Activated CD8-positive, alpha-beta memory T cell treated with anti-CD3 and anti-CD28 coated beads, Interleukin-2, amount 10 ng/mL, durations not matched to agents 7 days and 5 days (primary cell): ENCODE measurements around the gene PPP3R1. TPM values are rescaled to one million over a fixed set of nuclear protein-coding genes. Genes with fewer than 3 reads are reported as not detected.

Experiments
- ATAC-seq: fragments of 150-1000 bp; cut with Tn5 transposase; one replicate; pipeline ENCODE4 v1.10.0; 2021; ENCODE audit warnings: moderate library complexity
- CTCF ChIA-PET: fragments of 350-600 bp; sonication (Branson Sonifier 250); formaldehyde crosslinking; loops from one replicate; lab custom pipeline; 2021; ENCODE audit warnings: antibody characterized with exemption; lab: Charles Lee
- DNase-seq: peaks from one replicate; pipeline ENCODE4 v3.0.0-alpha.2; 2020
- H3K27ac Mint-ChIP-seq: one replicate; pipeline ENCODE4 v1.8.0; 2021; ENCODE audit warnings: mild to moderate bottlenecking, mixed read lengths
- H3K27me3 Mint-ChIP-seq: one replicate; pipeline ENCODE4 v1.8.0; 2021; ENCODE audit warnings: mixed read lengths
- H3K36me3 Mint-ChIP-seq: one replicate; pipeline ENCODE4 v1.8.0; 2021; ENCODE audit warnings: mild to moderate bottlenecking, mixed read lengths
- H3K4me1 Mint-ChIP-seq: one replicate; pipeline ENCODE4 v1.8.0; 2021; ENCODE audit warnings: mixed read lengths
- H3K4me3 Mint-ChIP-seq: one replicate; pipeline ENCODE4 v1.8.0; 2021; ENCODE audit warnings: mild to moderate bottlenecking, moderate library complexity, mixed read lengths
- H3K9me3 Mint-ChIP-seq: one replicate; pipeline ENCODE4 v1.8.0; 2022; ENCODE audit warnings: low read depth, mixed read lengths
- total RNA-seq, 2 experiments: library from RNA; stranded (reverse); gene quantifications; one replicate each; pipeline ENCODE4 v1.2.3, GENCODE V29; 2021

PPP3R1 gene
- total RNA-seq, 2 experiments from 2014 or later, result 58.6 to 86.4 TPM

DNA sequence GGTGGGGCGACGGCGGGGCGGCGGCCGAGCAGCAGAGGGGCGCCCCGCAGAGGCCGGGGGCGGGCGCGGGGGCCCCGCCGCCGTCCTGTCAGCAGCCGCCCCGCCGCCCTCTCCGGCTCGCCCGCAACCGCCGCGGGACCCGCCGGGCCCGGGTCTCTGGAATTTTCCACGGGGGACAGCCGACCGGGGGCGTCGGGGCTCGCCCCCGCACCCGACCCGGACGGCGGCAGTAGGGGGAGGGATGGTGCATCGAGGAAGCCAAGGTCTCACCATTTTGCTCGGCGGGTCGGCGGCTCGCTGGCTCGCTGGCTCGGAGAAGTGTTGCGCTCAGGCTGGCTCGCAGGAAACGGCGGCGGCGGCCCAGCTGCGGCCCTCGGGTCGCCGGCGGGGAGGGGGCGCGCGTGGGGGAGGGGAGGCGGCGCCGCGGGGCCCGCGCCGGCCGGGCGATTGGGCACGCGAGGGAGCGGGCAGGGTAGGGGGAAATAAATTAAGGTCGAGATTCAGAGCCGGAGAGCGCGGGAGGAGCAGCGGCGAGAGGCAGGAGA is 405 bp downstream of the PPP3R1 start:
- Mint-ChIP-seq H3K36me3 (peaks cover 10% of the 10 kb centered on the region), H3K4me3 (peak overlapping the region; percentile 99), H3K27me3 (no peaks in the 10 kb centered on the region), H3K27ac (peak overlapping the region; percentile 96), H3K9me3 (no peaks in the 10 kb centered on the region), H3K4me1 (peaks cover 36% of the 10 kb centered on the region)
- peak; percentile 11 for ATAC-seq
- CTCF ChIA-PET, result interaction anchor here (0.9 to 2.4 kb wide), 6 partner anchors 30 to 130 kb away, joined by 3 to 11 read pairs (median 4); no protein-coding TSS in a partner anchor
- DNase-seq, result peak; percentile 61

DNA sequence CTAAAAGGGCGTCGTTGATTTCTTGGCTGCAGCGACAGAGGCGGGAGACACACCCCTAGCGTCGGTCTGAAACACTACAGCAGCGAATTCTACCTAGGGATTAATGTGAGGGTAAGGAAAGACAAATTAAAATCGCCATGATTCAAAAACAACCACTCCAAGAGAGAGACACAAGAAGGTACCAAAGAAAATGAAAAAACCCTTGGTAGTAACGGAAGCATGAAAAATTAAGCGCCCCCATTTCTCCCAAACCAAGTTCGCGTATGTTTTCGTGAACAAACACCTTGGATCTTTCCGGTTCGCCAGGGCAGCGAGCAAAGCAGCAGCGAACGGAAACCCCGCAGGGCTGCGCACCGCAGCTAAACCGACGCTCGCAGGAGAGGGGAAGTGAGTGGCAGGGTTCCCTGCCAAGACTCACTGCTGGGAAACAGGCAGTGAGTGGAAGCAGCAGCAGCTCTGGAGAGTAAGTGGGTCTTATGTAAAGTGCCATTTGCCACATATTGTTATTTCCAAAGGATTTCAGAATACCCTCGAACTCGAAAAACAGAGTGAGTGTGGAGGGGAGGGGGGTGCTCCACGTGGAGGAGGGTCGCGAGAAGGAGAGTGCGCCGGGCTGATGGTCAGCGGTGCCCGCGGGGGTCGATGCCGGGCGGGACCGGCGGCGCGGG is 1.0 kb downstream of the PPP3R1 start:
- ATAC-seq, result peak; percentile 60
- DNase-seq, result peak; percentile 87
- Mint-ChIP-seq H3K4me1 (peaks cover 34% of the 10 kb centered on the region), H3K27me3 (no peaks in the 10 kb centered on the region), H3K4me3 (peak overlapping the region; percentile 84), H3K27ac (peak overlapping the region; percentile 94), H3K9me3 (no peaks in the 10 kb centered on the region), H3K36me3 (peaks cover 10% of the 10 kb centered on the region)
- CTCF ChIA-PET, result interaction anchor here (0.9 to 1.9 kb wide), 5 partner anchors 29 to 99 kb away, joined by 3 to 7 read pairs (median 4); no protein-coding TSS in a partner anchor

DNA sequence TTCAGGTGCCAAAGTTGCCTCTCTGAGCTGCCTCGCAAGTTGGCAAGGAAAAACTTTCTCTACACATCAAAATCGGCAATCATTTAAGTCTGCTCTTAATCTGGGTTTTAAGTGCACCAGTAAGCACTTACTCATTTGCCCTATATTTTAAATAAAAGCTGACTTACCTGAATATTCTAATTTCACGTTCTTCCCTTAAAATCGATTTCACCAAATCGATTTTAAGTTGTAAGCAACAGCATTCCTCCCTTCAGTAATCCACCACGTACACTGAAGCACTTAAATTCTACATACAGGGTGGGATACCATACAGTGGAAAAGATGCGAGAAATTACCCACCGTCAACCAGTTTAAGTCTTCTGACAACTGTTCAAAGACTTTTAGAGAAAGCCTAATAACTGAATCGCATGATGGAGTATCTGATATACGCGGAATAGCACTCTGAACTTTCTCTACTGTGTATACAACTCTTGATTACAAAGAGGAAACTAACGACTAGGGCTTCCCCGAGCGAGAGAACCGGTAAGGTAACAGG is 1.6 kb downstream of the PPP3R1 start:
- CTCF ChIA-PET, result interaction anchor here (0.9 to 1.9 kb wide), 9 partner anchors 25 to 129 kb away, joined by 3 to 7 read pairs (median 3); no protein-coding TSS in a partner anchor
- H3K4me1 Mint-ChIP-seq, result peaks cover 30% of the 10 kb centered on the region
- ATAC-seq, result no peak

GRCh38 chr2:68250196-68250595 is 2.1 kb downstream of the PPP3R1 start:
- CTCF ChIA-PET, result interaction anchor here (0.9 to 1.9 kb wide), 7 partner anchors 25 to 128 kb away, joined by 3 to 7 read pairs (median 3); no protein-coding TSS in a partner anchor
- H3K27ac Mint-ChIP-seq, result peak overlapping the region; percentile 94
- no peaks in the 10 kb centered on the region for H3K9me3 Mint-ChIP-seq
- peaks cover 25% of the 10 kb centered on the region for H3K4me1 Mint-ChIP-seq
- no peaks in the 10 kb centered on the region for H3K27me3 Mint-ChIP-seq
- no peak for DNase-seq
- no peak for ATAC-seq
- peak overlapping the region; percentile 84 for H3K4me3 Mint-ChIP-seq
- peaks cover 10% of the 10 kb centered on the region for H3K36me3 Mint-ChIP-seq

More for the DNA sequence above, 1.6 kb downstream of the PPP3R1 start:
- peak overlapping the region; percentile 94 for H3K27ac Mint-ChIP-seq
- DNase-seq, result no peak
- no peaks in the 10 kb centered on the region for H3K9me3 Mint-ChIP-seq
- H3K4me3 Mint-ChIP-seq, result peak overlapping the region; percentile 84
- H3K27me3 Mint-ChIP-seq, result no peaks in the 10 kb centered on the region
- H3K36me3 Mint-ChIP-seq, result peaks cover 10% of the 10 kb centered on the region

DNA sequence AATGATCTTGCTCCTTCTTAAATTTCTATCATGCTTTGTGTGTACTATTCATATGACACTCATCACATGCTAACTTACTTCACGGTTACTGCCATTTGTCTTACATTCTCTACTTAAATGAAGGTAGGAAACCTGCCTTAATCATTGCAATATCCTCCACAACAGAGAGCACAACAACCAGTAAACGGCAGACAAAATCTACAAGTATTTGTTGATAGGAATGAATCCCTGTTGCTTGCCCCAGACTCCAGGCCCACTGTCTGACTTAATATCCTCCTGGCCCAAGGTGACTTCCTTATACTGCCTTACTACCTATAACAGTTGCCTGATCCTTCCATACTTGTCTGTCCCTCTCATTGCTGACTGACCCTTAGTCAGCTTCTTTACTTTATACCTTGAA is 3.5 kb downstream of the PPP3R1 start:
- Mint-ChIP-seq H3K27ac (no peak overlapping the region), H3K4me1 (peaks cover 13% of the 10 kb centered on the region), H3K4me3 (no peak overlapping the region), H3K27me3 (no peaks in the 10 kb centered on the region), H3K9me3 (no peaks in the 10 kb centered on the region), H3K36me3 (peaks cover 10% of the 10 kb centered on the region)
- DNase-seq (no peak), ATAC-seq (no peak)
- CTCF ChIA-PET, result no interaction called here

- ATAC-seq, result no peak
- Mint-ChIP-seq H3K27ac (no peak overlapping the region), H3K4me3 (no peak overlapping the region), H3K27me3 (no peaks in the 10 kb centered on the region), H3K4me1 (peaks cover 12% of the 10 kb centered on the region), H3K36me3 (peaks cover 9% of the 10 kb centered on the region), H3K9me3 (no peaks in the 10 kb centered on the region)
- CTCF ChIA-PET, result no interaction called here
- no peak for DNase-seq
These were observed 4.0 kb downstream of the PPP3R1 start for GRCh38 chr2:68248361-68248760.

DNA sequence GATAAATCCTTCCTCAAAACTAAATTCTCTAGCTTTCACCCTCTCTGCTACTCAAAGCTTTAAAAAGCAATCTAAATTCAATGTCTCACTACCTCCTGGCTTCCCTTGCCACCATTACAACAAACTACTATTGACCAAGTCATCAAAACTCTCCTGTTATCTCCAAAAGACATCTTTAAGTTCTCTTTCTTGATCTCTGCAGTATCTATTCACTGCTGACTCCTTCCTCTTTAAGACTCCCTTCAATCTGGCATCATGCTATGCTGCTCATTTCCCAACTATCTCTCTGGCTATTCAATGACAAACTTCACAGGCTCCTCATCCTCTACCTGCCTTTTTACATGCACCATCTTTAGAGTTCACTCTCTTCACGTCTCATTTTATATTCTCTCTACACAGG is 5.9 kb downstream of the PPP3R1 start:
- no peaks in the 10 kb centered on the region for H3K27me3 Mint-ChIP-seq
- H3K4me1 Mint-ChIP-seq, result peaks cover 13% of the 10 kb centered on the region
- H3K9me3 Mint-ChIP-seq, result no peaks in the 10 kb centered on the region
- peaks cover 10% of the 10 kb centered on the region for H3K36me3 Mint-ChIP-seq
- ATAC-seq, result no peak
- no peak for DNase-seq
- CTCF ChIA-PET, result no interaction called here
- H3K27ac Mint-ChIP-seq, result no peak overlapping the region
- H3K4me3 Mint-ChIP-seq, result no peak overlapping the region

GRCh38 chr2:68245672-68246071 is 6.7 kb downstream of the PPP3R1 start:
- Mint-ChIP-seq H3K27ac (no peak overlapping the region), H3K27me3 (no peaks in the 10 kb centered on the region), H3K4me3 (no peak overlapping the region), H3K36me3 (peaks cover 12% of the 10 kb centered on the region), H3K9me3 (no peaks in the 10 kb centered on the region), H3K4me1 (peaks cover 16% of the 10 kb centered on the region)
- CTCF ChIA-PET, result no interaction called here
- no peak for ATAC-seq
- no peak for DNase-seq

DNA sequence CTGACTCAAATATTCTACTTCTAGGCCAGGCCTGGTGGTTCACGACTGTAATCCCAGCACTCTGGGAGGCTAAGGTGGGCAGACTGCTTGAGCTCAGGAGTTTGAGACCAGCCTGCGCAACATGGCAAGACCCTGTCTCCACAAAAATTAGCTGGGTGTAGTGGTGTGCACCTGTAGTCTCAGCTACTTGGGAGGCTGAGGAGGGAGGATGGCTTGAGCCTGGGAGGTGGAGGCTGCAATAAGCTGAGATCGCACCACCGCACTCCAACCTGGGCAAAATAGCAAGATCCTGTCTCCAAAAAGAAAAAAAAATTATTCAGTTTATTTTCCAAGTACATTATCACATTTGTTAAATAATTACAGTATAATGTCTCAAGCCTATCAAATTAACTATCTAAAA is 7.3 kb downstream of the PPP3R1 start:
- CTCF ChIA-PET, result interaction anchor here (0.9 to 1.5 kb wide), 2 partner anchors 48 to 92 kb away, joined by 3 to 6 read pairs; no protein-coding TSS in a partner anchor
- Mint-ChIP-seq H3K27me3 (no peaks in the 10 kb centered on the region), H3K36me3 (peaks cover 12% of the 10 kb centered on the region), H3K27ac (no peak overlapping the region), H3K4me1 (peaks cover 18% of the 10 kb centered on the region), H3K9me3 (no peaks in the 10 kb centered on the region), H3K4me3 (no peak overlapping the region)
- no peak for ATAC-seq
- no peak for DNase-seq

DNA sequence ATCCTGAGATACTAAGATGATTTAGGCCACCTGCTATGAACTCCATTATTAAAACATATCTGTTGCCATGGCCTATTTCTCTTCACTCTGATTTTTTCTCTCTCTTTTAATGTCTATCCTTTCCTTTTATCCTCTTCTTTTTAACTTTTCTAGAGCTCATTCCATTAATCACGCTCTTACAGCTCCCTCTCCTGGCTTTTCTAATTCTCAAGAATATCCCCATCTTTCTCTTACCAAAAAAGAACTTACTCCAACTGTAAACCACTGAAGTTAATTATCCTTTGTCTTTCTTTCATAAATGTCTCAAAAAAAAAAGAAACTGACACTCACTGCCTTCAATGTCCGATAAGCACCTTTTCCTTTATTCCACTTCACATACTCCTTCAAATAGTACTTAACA is 7.9 kb downstream of the PPP3R1 start:
- H3K4me3 Mint-ChIP-seq, result no peak overlapping the region
- no peak overlapping the region for H3K27ac Mint-ChIP-seq
- peaks cover 16% of the 10 kb centered on the region for H3K4me1 Mint-ChIP-seq
- H3K27me3 Mint-ChIP-seq, result no peaks in the 10 kb centered on the region
- no peak for ATAC-seq
- no peak for DNase-seq
- CTCF ChIA-PET, result interaction anchor here (0.9 to 1.5 kb wide), 2 partner anchors 48 to 92 kb away, joined by 3 to 6 read pairs; no protein-coding TSS in a partner anchor
- peaks cover 11% of the 10 kb centered on the region for H3K36me3 Mint-ChIP-seq
- H3K9me3 Mint-ChIP-seq, result no peaks in the 10 kb centered on the region

DNA sequence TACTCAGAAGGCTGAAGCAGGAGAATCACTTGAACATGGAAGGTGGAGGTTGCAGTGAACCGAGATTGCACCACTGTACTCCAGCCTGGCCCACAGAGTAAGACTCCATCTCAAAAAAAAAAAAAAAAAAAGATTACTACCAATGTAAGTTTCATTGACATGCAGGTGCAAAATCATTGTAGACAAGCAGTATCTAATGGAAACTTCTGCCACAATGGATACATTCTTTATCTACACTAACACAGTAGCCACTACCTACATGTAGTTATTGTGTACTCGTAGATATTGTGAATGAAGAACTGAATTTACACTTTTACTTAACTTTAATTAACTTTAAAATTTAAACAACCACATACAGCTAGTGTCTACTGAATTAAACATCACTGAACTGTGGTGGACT is 10.6 kb downstream of the PPP3R1 start:
- CTCF ChIA-PET, result interaction anchor here (0.7 to 1.0 kb wide), 2 partner anchors 18 to 46 kb away, joined by 3 read pairs; no protein-coding TSS in a partner anchor
- ATAC-seq (no peak), DNase-seq (no peak)
- no peak overlapping the region for H3K4me3 Mint-ChIP-seq
- peaks cover 36% of the 10 kb centered on the region for H3K4me1 Mint-ChIP-seq
- H3K27ac Mint-ChIP-seq, result no peak overlapping the region
- H3K27me3 Mint-ChIP-seq, result no peaks in the 10 kb centered on the region
- H3K36me3 Mint-ChIP-seq, result peaks cover 14% of the 10 kb centered on the region
- H3K9me3 Mint-ChIP-seq, result no peaks in the 10 kb centered on the region

- Mint-ChIP-seq H3K4me1 (peaks cover 46% of the 10 kb centered on the region), H3K27ac (no peak overlapping the region), H3K36me3 (peaks cover 14% of the 10 kb centered on the region), H3K9me3 (no peaks in the 10 kb centered on the region), H3K27me3 (no peaks in the 10 kb centered on the region), H3K4me3 (no peak overlapping the region)
- DNase-seq (no peak), ATAC-seq (no peak)
- CTCF ChIA-PET, result no interaction called here
These were observed 11.9 kb downstream of the PPP3R1 start for GRCh38 chr2:68240446-68240845.

DNA sequence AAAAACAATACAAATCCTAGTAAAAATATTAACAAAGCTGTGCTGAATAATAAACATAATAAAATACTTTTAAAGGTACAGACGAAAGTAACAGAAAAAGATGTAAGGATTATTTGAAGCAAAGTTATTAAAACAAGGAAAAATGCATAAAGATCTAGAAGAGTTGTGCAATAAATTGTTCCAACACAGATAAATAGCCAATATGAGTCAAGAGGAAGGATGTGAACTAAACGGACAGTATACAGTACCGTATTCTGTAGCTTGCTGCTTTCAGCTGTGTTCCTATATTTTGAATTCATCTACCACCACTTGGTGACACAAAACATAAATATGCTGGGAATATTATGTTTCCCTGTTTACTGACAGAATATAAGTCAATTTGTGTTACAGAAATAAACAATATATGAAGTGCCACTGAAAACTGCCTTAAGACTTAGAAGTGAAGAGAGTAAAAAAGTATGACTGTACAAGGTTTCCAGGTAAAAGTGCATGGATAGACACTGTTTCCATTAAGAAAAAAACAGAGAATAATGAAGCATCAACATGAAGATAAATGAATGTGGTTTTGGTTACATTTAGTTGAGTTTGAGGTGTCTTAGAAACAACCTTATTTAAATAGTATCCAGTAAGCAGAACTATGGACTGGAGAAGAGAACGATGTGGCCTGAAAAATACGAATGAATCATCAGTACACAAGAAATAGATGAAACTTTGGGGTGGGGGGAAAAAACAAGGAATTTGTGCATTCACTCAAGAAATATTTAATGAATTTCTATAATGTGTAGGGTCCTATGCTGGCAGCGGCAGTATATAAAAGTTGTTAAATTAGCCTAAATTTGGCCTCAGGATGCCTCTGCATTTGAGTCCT is 13.1 kb downstream of the PPP3R1 start:
- Mint-ChIP-seq H3K27ac (no peak overlapping the region), H3K9me3 (no peaks in the 10 kb centered on the region), H3K4me3 (no peak overlapping the region), H3K27me3 (no peaks in the 10 kb centered on the region), H3K4me1 (peaks cover 48% of the 10 kb centered on the region), H3K36me3 (peaks cover 17% of the 10 kb centered on the region)
- ATAC-seq, result no peak
- CTCF ChIA-PET, result no interaction called here
- DNase-seq, result no peak
